Sigmoid colon (tissue), 3 donors: ENCODE results near the gene MYBBP1A.

ENCODE experiments used
- CTCF ChIP-seq, 4 experiments: fragments of 450-650 bp in 3 of 4; fragments of 200-600 bp in 1 of 4; IDR thresholded peaks; one replicate each; pipeline ENCODE4 v1.5.1; 2016 to 2019; ENCODE audit warnings: antibody characterized with exemption in 4 of 4, mild to moderate bottlenecking in 3 of 4, moderate library complexity in 2 of 4
- POLR2A ChIP-seq, 2 donors: fragments of 450-650 bp; IDR thresholded peaks; one replicate each; pipeline ENCODE4 v1.6.1; 2016; ENCODE audit warnings: antibody characterized with exemption in 2 of 2, mild to moderate bottlenecking in 2 of 2, moderate library complexity in 2 of 2

- TF ChIP-seq CTCF (IDR thresholded peaks at IDR 0.05) (no peak), POLR2A (IDR thresholded peaks at IDR 0.05) (no peak)
Observed at GRCh38 chr17:4537451-4538235, 17.5 kb downstream of the MYBBP1A start.
